Effector memory CD4-positive, alpha-beta T cell (primary cell): ENCODE measurements around the gene ARL5C.
"Not testable (repeated sequence)": the region's sequence is repeated elsewhere in the genome, so short reads cannot be mapped to it uniquely, and the experiment has no call there.

Experiments used
- DNase-seq, 3 donors: peaks; one replicate each; pipeline ENCODE4 v3.0.0-alpha.2; 2020
- H3K27ac ChIP-seq: 2 replicates; pipeline ENCODE4 v1.7.0; 2013; ENCODE audit warnings: mild to moderate bottlenecking, low read length, moderate library complexity; ENCODE audit not compliant: insufficient read depth, poor library complexity, severe bottlenecking
- H3K27me3 ChIP-seq: replicated peaks from 2 replicates; pipeline ENCODE4 v1.7.0; 2013; ENCODE audit warnings: mild to moderate bottlenecking, low read length; ENCODE audit not compliant: insufficient read depth, control insufficient read depth, poor library complexity, severe bottlenecking
- H3K36me3 ChIP-seq: 2 replicates; pipeline ENCODE4 v1.7.0; 2013; ENCODE audit warnings: mild to moderate bottlenecking, low read length, moderate library complexity; ENCODE audit not compliant: control insufficient read depth, insufficient read depth
- H3K4me1 ChIP-seq: 2 replicates; pipeline ENCODE4 v1.7.0; 2013; ENCODE audit warnings: low read length, mild to moderate bottlenecking; ENCODE audit not compliant: control insufficient read depth, insufficient read depth, poor library complexity, severe bottlenecking
- H3K4me3 ChIP-seq: 2 replicates; pipeline ENCODE4 v1.7.0; 2013; ENCODE audit warnings: low read length, low read depth, mild to moderate bottlenecking; ENCODE audit not compliant: insufficient read depth, poor library complexity, severe bottlenecking
- H3K9me3 ChIP-seq: 2 replicates; pipeline ENCODE4 v1.7.0; 2013; ENCODE audit warnings: mild to moderate bottlenecking, low read length, moderate library complexity; ENCODE audit not compliant: control insufficient read depth

The ARL5C gene

GRCh38 chr17:39130205-39130604, 35.8 kb downstream of the ARL5C start:
- Histone ChIP-seq H3K27me3 (no peaks in the 10 kb centered on the region), H3K9me3 (no peaks in the 10 kb centered on the region), H3K27ac (no peak overlapping the region), H3K36me3 (no peaks in the 10 kb centered on the region), H3K4me1 (no peaks in the 10 kb centered on the region), H3K4me3 (no peak overlapping the region)
- DNase-seq = no peak

DNA sequence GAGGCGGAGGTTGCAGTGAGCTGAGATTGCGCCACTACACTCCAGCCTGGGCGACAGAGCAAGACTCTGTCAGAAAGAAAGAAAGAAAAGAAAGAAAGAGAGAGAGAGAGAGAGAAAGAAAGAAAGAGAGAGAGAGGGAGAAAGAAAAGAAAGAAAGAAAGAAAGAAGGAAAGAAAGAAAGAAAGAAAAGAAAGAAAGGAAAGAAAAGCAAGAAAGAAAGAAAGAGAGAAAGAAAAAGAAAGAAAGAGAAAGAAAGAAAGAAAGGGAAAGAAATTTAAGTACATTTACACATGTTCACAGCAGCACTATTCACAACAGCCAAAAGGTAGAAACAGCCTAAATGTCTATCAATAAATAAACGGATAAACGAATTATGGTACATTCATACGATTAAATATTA, 36.4 kb downstream of the ARL5C start:
- H3K36me3 ChIP-seq, H3K27ac ChIP-seq, H3K4me1 ChIP-seq, H3K4me3 ChIP-seq, H3K9me3 ChIP-seq, DNase-seq, H3K27me3 ChIP-seq: not testable (repeated sequence)

GRCh38 chr17:39126436-39126835, 39.5 kb downstream of the ARL5C start:
- H3K36me3 ChIP-seq = no peaks in the 10 kb centered on the region
- DNase-seq = no peak
- no peaks in the 10 kb centered on the region for H3K4me1 ChIP-seq
- no peaks in the 10 kb centered on the region for H3K9me3 ChIP-seq
- no peak overlapping the region for H3K27ac ChIP-seq
- H3K27me3 ChIP-seq = no peaks in the 10 kb centered on the region
- no peak overlapping the region for H3K4me3 ChIP-seq

GRCh38 chr17:39125143-39125875, 40.7 kb downstream of the ARL5C start:
- Histone ChIP-seq H3K27me3 (no peaks in the 10 kb centered on the region), H3K9me3 (no peaks in the 10 kb centered on the region), H3K27ac (no peak overlapping the region), H3K36me3 (no peaks in the 10 kb centered on the region), H3K4me3 (no peak overlapping the region), H3K4me1 (no peaks in the 10 kb centered on the region)
- no peak for DNase-seq

DNA sequence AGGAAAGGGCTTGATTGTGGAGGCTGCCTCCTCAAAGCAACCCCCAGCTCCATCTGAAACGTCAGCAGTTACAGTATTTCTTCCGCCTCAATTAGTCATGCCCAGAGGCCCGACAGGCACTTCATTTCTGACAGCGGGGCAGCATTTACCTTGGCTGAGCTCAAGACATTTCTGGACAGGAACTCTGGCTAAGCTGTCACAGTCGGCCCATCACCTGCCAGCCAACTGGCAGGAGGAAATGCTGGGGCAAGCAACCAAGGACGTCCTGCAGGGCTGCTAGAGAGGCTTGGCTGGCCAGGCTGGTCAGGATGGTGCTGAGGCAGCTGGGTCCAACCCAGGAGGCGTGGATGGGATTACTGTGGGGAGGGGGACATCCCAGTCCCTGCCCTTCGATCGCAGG, 42.3 kb downstream of the ARL5C start:
- H3K4me1 ChIP-seq = no peaks in the 10 kb centered on the region
- H3K27ac ChIP-seq = no peak overlapping the region
- H3K9me3 ChIP-seq = no peaks in the 10 kb centered on the region
- H3K4me3 ChIP-seq = no peak overlapping the region
- H3K36me3 ChIP-seq = no peaks in the 10 kb centered on the region
- no peak for DNase-seq
- H3K27me3 ChIP-seq = no peaks in the 10 kb centered on the region

- DNase-seq = no peak
- no peaks in the 10 kb centered on the region for H3K9me3 ChIP-seq
- H3K27me3 ChIP-seq = no peaks in the 10 kb centered on the region
- H3K27ac ChIP-seq = no peak overlapping the region
- H3K4me3 ChIP-seq = no peak overlapping the region
- no peaks in the 10 kb centered on the region for H3K36me3 ChIP-seq
- no peaks in the 10 kb centered on the region for H3K4me1 ChIP-seq
These were observed 43.0 kb downstream of the ARL5C start for GRCh38 chr17:39122991-39123390.

DNA sequence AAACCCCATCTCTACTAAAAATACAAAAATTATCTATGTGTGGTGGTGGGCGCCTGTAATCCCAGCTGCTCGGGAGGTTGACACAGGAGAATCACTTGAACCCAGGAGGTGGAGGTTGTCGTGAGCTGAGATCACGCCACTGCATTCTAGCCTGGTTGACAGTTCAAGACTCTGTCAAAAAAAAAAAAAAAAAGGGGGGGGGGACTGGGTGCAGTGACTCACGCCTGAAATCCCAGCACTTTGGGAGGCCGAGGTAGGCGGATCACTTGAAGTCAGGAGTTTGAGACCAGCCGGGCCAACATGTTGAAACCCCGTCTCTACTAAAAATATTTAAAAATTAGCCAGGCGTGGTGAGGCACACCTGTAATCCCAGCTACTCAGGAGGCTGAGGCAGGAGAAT, 44.0 kb downstream of the ARL5C start:
- not testable (repeated sequence) for H3K4me1 ChIP-seq, H3K27me3 ChIP-seq, H3K4me3 ChIP-seq, DNase-seq, H3K9me3 ChIP-seq, H3K36me3 ChIP-seq, H3K27ac ChIP-seq

- no peak overlapping the region for H3K4me3 ChIP-seq
- no peaks in the 10 kb centered on the region for H3K4me1 ChIP-seq
- no peak for DNase-seq
- H3K27ac ChIP-seq = no peak overlapping the region
- H3K9me3 ChIP-seq = no peaks in the 10 kb centered on the region
- no peaks in the 10 kb centered on the region for H3K27me3 ChIP-seq
- no peaks in the 10 kb centered on the region for H3K36me3 ChIP-seq
These were observed 47.1 kb downstream of the ARL5C start for GRCh38 chr17:39118674-39119419.

- H3K9me3 ChIP-seq = no peaks in the 10 kb centered on the region
- H3K4me1 ChIP-seq = no peaks in the 10 kb centered on the region
- no peak overlapping the region for H3K27ac ChIP-seq
- no peaks in the 10 kb centered on the region for H3K27me3 ChIP-seq
- no peaks in the 10 kb centered on the region for H3K36me3 ChIP-seq
- H3K4me3 ChIP-seq = no peak overlapping the region
- no peak for DNase-seq
These were observed 49.7 kb downstream of the ARL5C start for GRCh38 chr17:39116224-39116623.

- Histone ChIP-seq H3K9me3 (no peaks in the 10 kb centered on the region), H3K4me3 (no peak overlapping the region), H3K27me3 (no peaks in the 10 kb centered on the region), H3K4me1 (no peaks in the 10 kb centered on the region), H3K36me3 (no peaks in the 10 kb centered on the region), H3K27ac (no peak overlapping the region)
- DNase-seq = no peak
These were observed 50.8 kb downstream of the ARL5C start for GRCh38 chr17:39115135-39115534.
